Ectodermal cell (in vitro differentiated cells): ENCODE results near the gene ZIC5.

Experiments used
- H3K27ac ChIP-seq: 2 replicates; pipeline ENCODE4 v1.7.0; 2013; ENCODE audit warnings: mild to moderate bottlenecking, low read depth, low read length; ENCODE audit not compliant: insufficient read depth, poor library complexity, severe bottlenecking
- H3K27me3 ChIP-seq: 2 replicates; pipeline ENCODE4 v1.7.0; 2013; ENCODE audit warnings: mild to moderate bottlenecking, low read length; ENCODE audit not compliant: insufficient read depth, control insufficient read depth, poor library complexity, severe bottlenecking
- H3K36me3 ChIP-seq: one replicate; pipeline ENCODE4 v1.7.0; 2013; ENCODE audit warnings: low read length; ENCODE audit not compliant: control insufficient read depth, insufficient read depth
- H3K4me1 ChIP-seq: one replicate; pipeline ENCODE4 v1.7.0; 2013; ENCODE audit warnings: low read length; ENCODE audit not compliant: control insufficient read depth, insufficient read depth
- H3K4me3 ChIP-seq: 2 replicates; pipeline ENCODE4 v1.7.0; 2013; ENCODE audit warnings: low read depth, low read length, control low read depth; ENCODE audit not compliant: insufficient read depth
- H3K9me3 ChIP-seq: 2 replicates; pipeline ENCODE4 v1.7.0; 2013; ENCODE audit warnings: mild to moderate bottlenecking, low read length, moderate library complexity; ENCODE audit not compliant: control insufficient read depth
- WGBS, 2 experiments: methylation state at CpG; one replicate each; pipeline ENCODE4 v1.1.7; 2013; ENCODE audit warnings: missing lambda C conversion rate in 2 of 2; 5-methylcytosine and 5-hydroxymethylcytosine counted together

The ZIC5 gene

GRCh38 chr13:99974939-99975561, 3.5 kb upstream of the ZIC5 start:
- Histone ChIP-seq H3K27ac (no peak overlapping the region), H3K4me3 (no peak overlapping the region), H3K27me3 (peaks cover 77% of the 10 kb centered on the region), H3K36me3 (no peaks in the 10 kb centered on the region), H3K4me1 (peaks cover 39% of the 10 kb centered on the region), H3K9me3 (no peaks in the 10 kb centered on the region)
- 35 to 44% methylated on average over 34 of the region's 34 CpGs for WGBS, 2 experiments

GRCh38 chr13:99974296-99974938, 2.9 kb upstream of the ZIC5 start:
- Histone ChIP-seq H3K27ac (no peak overlapping the region), H3K36me3 (no peaks in the 10 kb centered on the region), H3K4me1 (peaks cover 39% of the 10 kb centered on the region), H3K9me3 (no peaks in the 10 kb centered on the region), H3K27me3 (peaks cover 77% of the 10 kb centered on the region), H3K4me3 (no peak overlapping the region)
- WGBS, 2 experiments, result 9 to 15% methylated on average over 18 of the region's 18 CpGs

- Histone ChIP-seq H3K27ac (no peak overlapping the region), H3K9me3 (no peaks in the 10 kb centered on the region), H3K4me3 (no peak overlapping the region), H3K36me3 (peaks cover 6% of the 10 kb centered on the region), H3K4me1 (peaks cover 36% of the 10 kb centered on the region), H3K27me3 (peaks cover 75% of the 10 kb centered on the region)
- 36 to 62% methylated on average over 4 to 6 of the region's 6 CpGs for WGBS, 2 experiments
Measured at GRCh38 chr13:99973808-99974185, 2.2 kb upstream of the ZIC5 start.

- no peak overlapping the region for H3K4me3 ChIP-seq
- peaks cover 9% of the 10 kb centered on the region for H3K36me3 ChIP-seq
- H3K27me3 ChIP-seq, result peaks cover 70% of the 10 kb centered on the region
- H3K27ac ChIP-seq, result no peak overlapping the region
- WGBS, 2 experiments, result 50 to 63% methylated on average over 10 to 11 of the region's 11 CpGs
- H3K9me3 ChIP-seq, result no peaks in the 10 kb centered on the region
- peaks cover 31% of the 10 kb centered on the region for H3K4me1 ChIP-seq
Measured at GRCh38 chr13:99973163-99973807, 1.7 kb upstream of the ZIC5 start.

- Histone ChIP-seq H3K4me1 (peaks cover 22% of the 10 kb centered on the region), H3K9me3 (no peaks in the 10 kb centered on the region), H3K27ac (peak overlapping the region; percentile 5), H3K27me3 (peaks cover 60% of the 10 kb centered on the region), H3K36me3 (peaks cover 15% of the 10 kb centered on the region), H3K4me3 (peak overlapping the region; percentile 73)
- WGBS, 2 experiments, result 2 to 3% methylated on average over 18 of the region's 18 CpGs
Measured at GRCh38 chr13:99972190-99972731, 694 bp upstream of the ZIC5 start.

- H3K4me3 ChIP-seq, result peak overlapping the region; percentile 73
- peak overlapping the region; percentile 86 for H3K27ac ChIP-seq
- 0 to 1% methylated on average over 112 of the region's 118 CpGs for WGBS, 2 experiments
- H3K4me1 ChIP-seq, result peaks cover 19% of the 10 kb centered on the region
- no peaks in the 10 kb centered on the region for H3K9me3 ChIP-seq
- peaks cover 16% of the 10 kb centered on the region for H3K36me3 ChIP-seq
- peaks cover 46% of the 10 kb centered on the region for H3K27me3 ChIP-seq
Measured at GRCh38 chr13:99970651-99971575, 654 bp downstream of the ZIC5 start.

GRCh38 chr13:99969919-99970650, 1.5 kb downstream of the ZIC5 start:
- 0 to 1% methylated on average over 79 of the region's 79 CpGs for WGBS, 2 experiments
- Histone ChIP-seq H3K36me3 (peaks cover 21% of the 10 kb centered on the region), H3K27ac (peak overlapping the region; percentile 89), H3K27me3 (peaks cover 38% of the 10 kb centered on the region), H3K4me1 (peaks cover 26% of the 10 kb centered on the region), H3K4me3 (peak overlapping the region; percentile 73), H3K9me3 (no peaks in the 10 kb centered on the region)

GRCh38 chr13:99969453-99969918, 2.1 kb downstream of the ZIC5 start:
- Histone ChIP-seq H3K4me1 (peaks cover 29% of the 10 kb centered on the region), H3K36me3 (peaks cover 21% of the 10 kb centered on the region), H3K27me3 (peaks cover 32% of the 10 kb centered on the region), H3K27ac (peak overlapping the region; percentile 89), H3K9me3 (no peaks in the 10 kb centered on the region), H3K4me3 (peak overlapping the region; percentile 73)
- 0 to 1% methylated on average over 52 of the region's 52 CpGs for WGBS, 2 experiments
